K562 (cell line): ENCODE results near the gene GRIA1. TPM values are rescaled to one million over a fixed set of nuclear protein-coding genes. Genes with fewer than 3 reads are reported as not detected.

ENCODE experiments used
- ARNT ChIP-seq, 2 experiments: fragments of 450-650 bp; IDR thresholded peaks; 2 replicates each; pipeline ENCODE4 v1.6.1; 2016; ENCODE audit warnings: mild to moderate bottlenecking in 1 of 2
- CHCHD3 ChIP-seq: fragments of 250-450 bp; sonication (Bioruptor Pico); IDR thresholded peaks from 2 replicates; pipeline ENCODE4 v2.1.2; 2022; ENCODE audit warnings: mild to moderate bottlenecking
- CREM ChIP-seq: IDR thresholded peaks from 2 replicates; pipeline ENCODE4 v1.6.1; 2014; ENCODE audit warnings: antibody characterized with exemption, low read depth
- DDX20 ChIP-seq: fragments of 450-650 bp; IDR thresholded peaks from 2 replicates; pipeline ENCODE4 v1.6.1; 2016; ENCODE audit warnings: missing genetic modification characterization, low read depth, mild to moderate bottlenecking, missing compliant biosample characterization, moderate library complexity
- EP400 ChIP-seq: fragments of 450-650 bp; IDR thresholded peaks from 2 replicates; pipeline ENCODE4 v1.6.1; 2017; ENCODE audit warnings: antibody characterized with exemption, mild to moderate bottlenecking, moderate library complexity
- GTF2F1 ChIP-seq: IDR thresholded peaks from 2 replicates; pipeline ENCODE4 v1.6.1; 2011; ENCODE audit warnings: low read depth, low read length, improper control_type of control experiment
- HOMEZ ChIP-seq: fragments of 250-450 bp; sonication (Bioruptor Pico); IDR thresholded peaks from 2 replicates; pipeline ENCODE4 v1.4.0; 2020; ENCODE audit warnings: mild to moderate bottlenecking, moderate library complexity
- KHSRP ChIP-seq: fragments of 450-650 bp; IDR thresholded peaks from 2 replicates; pipeline ENCODE4 v1.6.1; 2017
- L3MBTL2 ChIP-seq: fragments of 450-650 bp; IDR thresholded peaks from 2 replicates; pipeline ENCODE4 v1.6.1; 2016; ENCODE audit warnings: mild to moderate bottlenecking, moderate library complexity
- MECOM ChIP-seq: fragments of 250-450 bp; sonication (Bioruptor Pico); IDR thresholded peaks from 2 replicates; pipeline ENCODE4 v1.8.0; 2022; ENCODE audit warnings: inconsistent platforms
- SRSF3 ChIP-seq: fragments of 200-400 bp; formaldehyde crosslinking; IDR thresholded peaks from 2 replicates; pipeline ENCODE4 v1.6.1; 2016; ENCODE audit warnings: mild to moderate bottlenecking, low read length, moderate library complexity; ENCODE audit not compliant: insufficient read depth
- TOE1 ChIP-seq, 2 experiments: fragments of 450-650 bp in 1 of 2; sonication (generic) in 1 of 2; formaldehyde crosslinking in 1 of 2; IDR thresholded peaks; 2 replicates each; pipeline versions ENCODE4 v1.7.1 to v1.8.0; 2016 to 2022; ENCODE audit warnings: borderline replicate concordance in 2 of 2, mild to moderate bottlenecking in 2 of 2, antibody characterized with exemption in 1 of 2, inconsistent platforms in 1 of 2, low read depth in 1 of 2, missing genetic modification reagents in 1 of 2, moderate library complexity in 1 of 2
- ZBTB12 ChIP-seq: fragments of 250-450 bp; sonication (Bioruptor Pico); IDR thresholded peaks from 2 replicates; pipeline ENCODE4 v1.4.0; 2020
- ZNF12 ChIP-seq: sonication (generic); formaldehyde crosslinking; IDR thresholded peaks from 2 replicates; pipeline ENCODE4 v1.4.0; 2020; ENCODE audit warnings: mild to moderate bottlenecking, missing genetic modification reagents
- ZNF175 ChIP-seq: fragments of 200-800 bp; sonication (Bioruptor generic); IDR thresholded peaks from 2 replicates; pipeline ENCODE4 v1.6.1; 2016; ENCODE audit warnings: low read depth, mild to moderate bottlenecking, missing genetic modification characterization, missing compliant biosample characterization
- ZNF23 ChIP-seq: fragments of 250-450 bp; sonication (Bioruptor Pico); IDR thresholded peaks from 2 replicates; pipeline ENCODE4 v1.4.0; 2020; ENCODE audit warnings: mild to moderate bottlenecking
- ZNF318 ChIP-seq, 2 experiments: fragments of 450-650 bp; IDR thresholded peaks; 2 replicates each; pipeline ENCODE4 v1.6.1; 2016; ENCODE audit warnings: mild to moderate bottlenecking in 2 of 2, borderline replicate concordance in 1 of 2, low read depth in 1 of 2, moderate library complexity in 1 of 2
- ZNF57 ChIP-seq: fragments of 450-650 bp; formaldehyde crosslinking; IDR thresholded peaks from 2 replicates; pipeline ENCODE4 v1.4.0; 2020; ENCODE audit warnings: mild to moderate bottlenecking, moderate library complexity
- ZNF766 ChIP-seq: fragments of 200-800 bp; sonication (Bioruptor generic); conservative IDR thresholded peaks from 2 replicates; pipeline ENCODE4 v1.6.1; 2016; ENCODE audit warnings: missing genetic modification characterization, missing compliant biosample characterization
- polyA plus RNA-seq, 8 experiments: library from polyadenylated mRNA; depleted of rRNA in 4 of 8; stranded (reverse) in 5 of 8; unstranded in 3 of 8; fragments of >200 nt; fragmentation: Nextera tagmentation in 2 of 8; fragmentation: Illumina TruSeq in 1 of 8; extraction: Ambion mirVana in 2 of 8; extraction: Trizol in 1 of 8; gene quantifications; 2 replicates each; pipeline versions ENCODE4 v1.2.1 to v1.2.3, GENCODE V29; 2011 to 2014; ENCODE audit warnings: inconsistent platforms in 1 of 8, missing spikeins in 1 of 8
- total RNA-seq, 7 experiments: library from RNA; depleted of rRNA in 6 of 7; stranded (reverse); fragments of >200 nt in 6 of 7; fragmentation: Illumina TruSeq in 2 of 7; extraction: Trizol in 2 of 7; gene quantifications; 2 replicates each; pipeline versions ENCODE4 v1.2.1 to v1.2.3, GENCODE V29; 2011 to 2021; ENCODE audit warnings: low replicate concordance in 1 of 7

GRIA1 gene
- total and polyA plus RNA-seq, 9 of the 15 experiments (the other 6 are each of a cell fraction or from before 2014, with no cell fraction given) = not detected

DNA sequence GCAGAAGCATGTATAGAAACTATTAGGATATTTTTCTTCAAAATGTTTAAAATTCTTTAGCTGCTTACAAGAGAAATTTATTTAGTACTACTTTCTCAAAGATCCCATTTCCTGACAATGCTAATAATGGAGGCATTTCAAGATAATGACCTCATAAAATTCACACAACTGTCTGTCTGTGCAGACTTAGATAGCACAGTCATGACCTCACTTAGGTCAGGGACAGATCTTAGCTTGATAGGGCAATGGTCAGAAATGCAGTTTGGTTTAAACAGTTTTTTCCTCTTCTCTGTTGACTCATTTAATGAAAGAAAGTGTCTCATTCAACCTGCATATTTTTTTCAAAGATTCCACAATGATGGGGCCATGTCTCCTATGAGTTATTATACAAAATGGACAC lies 128.4 kb downstream of the GRIA1 start (continued):
- TF ChIP-seq ZBTB12 (CRISPR knock-in tag) (0 out of 2 replicates have a peak, but pooled peaks have one; percentile 13), L3MBTL2 (no peak), ZNF23 (no peak), GTF2F1 (no peak), ZNF318 (IDR thresholded peaks at IDR 0.05; ENCODE audit: borderline replicate concordance in 1 of 2, low read depth in 1 of 2) (no peak), SRSF3 (no peak), ZNF12 (no peak), ARNT (IDR thresholded peaks at IDR 0.05) (no peak), CREM (peak; percentile 25; the same call in 1 of the 2 replicates), EP400 (no peak), ZNF175 (CRISPR knock-in tag) (peak; percentile 68; the same call in 1 of the 2 replicates), KHSRP (no peak), DDX20 (no peak), ZNF766 (CRISPR knock-in tag) (peak; percentile 41; the same call in 1 of the 2 replicates), CHCHD3 (CRISPR knock-in tag) (no peak), MECOM (CRISPR knock-in tag) (no peak), HOMEZ (CRISPR knock-in tag) (no peak), TOE1 (IDR thresholded peaks at IDR 0.05; ENCODE audit: borderline replicate concordance) (no peak), TOE1 (CRISPR knock-in tag; IDR thresholded peaks at IDR 0.05; ENCODE audit: borderline replicate concordance, low read depth) (no peak), ZNF57 (CRISPR knock-in tag) (no peak)
